Measurements from ENCODE around the gene ZNF862. TPM values are rescaled to one million over a fixed set of nuclear protein-coding genes. Genes with fewer than 3 reads are reported as not detected.

ZNF862 gene
- total and polyA plus RNA-seq, 7 donors = 1.4 to 7.8 (median 5.3) TPM

- no peaks in the 10 kb centered on the region for H3K36me3 ChIP-seq (ENCODE audit: insufficient read depth in 1 of 2, low read depth in 1 of 2)
- peak; percentile 12 to 46 for DNase-seq
- no peaks in the 10 kb centered on the region for H3K9me3 ChIP-seq
- H3K4me1 ChIP-seq = no peaks in the 10 kb centered on the region
- H3K27me3 ChIP-seq (ENCODE audit: insufficient read depth in 3 of 3, low read length in 2 of 3) = no peaks in the 10 kb centered on the region
- ATAC-seq = no peak
- intact Hi-C loops (cut with DNase I) = no loop called here
- no peak overlapping the region for H3K4me3 ChIP-seq
- no peak overlapping the region for H3K27ac ChIP-seq
- no peak for TF ChIP-seq CTCF (IDR thresholded peaks at IDR 0.05)
- WGBS, 3 donors = 63 to 80% (median 73%) methylated on average over 9 to 16 of the region's 16 CpGs
These were observed 22.4 kb upstream of the ZNF862 start for GRCh38 chr7:149815661-149816266.

- TF ChIP-seq CTCF (IDR thresholded peaks at IDR 0.05) = no peak
- Histone ChIP-seq H3K27me3 (ENCODE audit: insufficient read depth in 3 of 3, low read length in 2 of 3) (no peaks in the 10 kb centered on the region), H3K4me3 (no peak overlapping the region), H3K27ac (no peak overlapping the region), H3K36me3 (ENCODE audit: insufficient read depth in 1 of 2, low read depth in 1 of 2) (no peaks in the 10 kb centered on the region), H3K4me1 (no peaks in the 10 kb centered on the region), H3K9me3 (no peaks in the 10 kb centered on the region)
- DNase-seq (peak; percentile 4 to 43), ATAC-seq (no peak)
- intact Hi-C loops (cut with DNase I) = no loop called here
- 75 to 88% (median 80%) methylated on average over 18 to 21 of the region's 21 CpGs for WGBS, 3 donors
These were observed 21.9 kb upstream of the ZNF862 start for GRCh38 chr7:149816267-149816751.

GRCh38 chr7:149816794-149817193, 21.4 kb upstream of the ZNF862 start:
- DNase-seq = peak in 1 of 2 donors; percentile 5
- TF ChIP-seq CTCF (IDR thresholded peaks at IDR 0.05) = no peak
- 61 to 79% (median 68%) methylated on average over 4 of the region's 4 CpGs for WGBS, 3 donors

GRCh38 chr7:149817301-149817771, 20.8 kb upstream of the ZNF862 start:
- no peaks in the 10 kb centered on the region for H3K36me3 ChIP-seq (ENCODE audit: insufficient read depth in 1 of 2, low read depth in 1 of 2)
- no peak overlapping the region for H3K27ac ChIP-seq
- H3K9me3 ChIP-seq = no peaks in the 10 kb centered on the region
- H3K4me1 ChIP-seq = no peaks in the 10 kb centered on the region
- 69 to 70% (median 70%) methylated on average over 8 of the region's 8 CpGs for WGBS, 3 donors
- H3K27me3 ChIP-seq (ENCODE audit: insufficient read depth in 3 of 3, low read length in 2 of 3) = no peaks in the 10 kb centered on the region
- ATAC-seq = no peak
- no peak for TF ChIP-seq CTCF (IDR thresholded peaks at IDR 0.05)
- intact Hi-C loops (cut with DNase I) = no loop called here
- no peak overlapping the region for H3K4me3 ChIP-seq
- DNase-seq = peak; percentile 5 to 42

More at GRCh38 chr7:149816794-149817193, 21.4 kb upstream of the ZNF862 start:
- Histone ChIP-seq H3K4me1 (no peaks in the 10 kb centered on the region), H3K4me3 (no peak overlapping the region), H3K9me3 (no peaks in the 10 kb centered on the region), H3K36me3 (ENCODE audit: insufficient read depth in 1 of 2, low read depth in 1 of 2) (no peaks in the 10 kb centered on the region), H3K27me3 (ENCODE audit: insufficient read depth in 3 of 3, low read length in 2 of 3) (no peaks in the 10 kb centered on the region), H3K27ac (no peak overlapping the region)
- intact Hi-C loops (cut with DNase I) = no loop called here
- ATAC-seq = no peak

Measured in psoas muscle (tissue), 8 donors.